Aorta (tissue), 5 donors: ENCODE measurements around the gene RPS24. TPM values are rescaled to one million over a fixed set of nuclear protein-coding genes. Genes with fewer than 3 reads are reported as not detected.
A peak's percentile ranks its signal among the peaks of the same experiment; 100 is the strongest.
"Not testable (repeated sequence)": the region's sequence is repeated elsewhere in the genome, so short reads cannot be mapped to it uniquely, and the experiment has no call there.

Experiments
- ATAC-seq: fragments of 200-7000 bp; cut with Tn5 transposase; one replicate; pipeline ENCODE4 v1.9.1; 2022; ENCODE audit warnings: moderate library complexity; ENCODE audit not compliant: low FRiP score
- DNase-seq, 2 donors: peaks; one replicate each; pipeline ENCODE4 v3.0.0-alpha.2; 2020
- H3K27ac ChIP-seq, 2 donors: one replicate each; pipeline ENCODE4 v1.5.1; 2013; ENCODE audit warnings: low read length in 2 of 2, mild to moderate bottlenecking in 2 of 2, moderate library complexity in 2 of 2, control low read depth in 1 of 2, inconsistent platforms in 1 of 2, low read depth in 1 of 2
- H3K27me3 ChIP-seq, 2 donors: one replicate each; pipeline ENCODE4 v1.6.1; 2013; ENCODE audit warnings: control low read depth in 1 of 2, low read length in 1 of 2, mild to moderate bottlenecking in 1 of 2, moderate library complexity in 1 of 2; ENCODE audit not compliant: insufficient read depth in 2 of 2, control insufficient read depth in 1 of 2
- H3K36me3 ChIP-seq, 2 donors: one replicate each; pipeline ENCODE4 v1.6.1; 2013; ENCODE audit warnings: control low read depth in 1 of 2, low read length in 1 of 2, mild to moderate bottlenecking in 1 of 2; ENCODE audit not compliant: insufficient read depth in 2 of 2, control insufficient read depth in 1 of 2
- H3K4me1 ChIP-seq, 2 donors: one replicate each; pipeline ENCODE4 v1.6.1; 2013; ENCODE audit warnings: low read length in 2 of 2, control low read depth in 1 of 2, mild to moderate bottlenecking in 1 of 2, moderate library complexity in 1 of 2; ENCODE audit not compliant: insufficient read depth in 2 of 2, control insufficient read depth in 1 of 2
- H3K4me3 ChIP-seq, 2 donors: one replicate each; pipeline ENCODE4 v1.5.1; 2013; ENCODE audit warnings: low read length in 2 of 2, control low read depth in 1 of 2, mild to moderate bottlenecking in 1 of 2
- H3K9me3 ChIP-seq: one replicate; pipeline ENCODE4 v1.6.1; 2013; ENCODE audit warnings: mild to moderate bottlenecking, low read length; ENCODE audit not compliant: control insufficient read depth
- WGBS, 2 donors: extraction: QIAGEN DNeasy Blood & Tissue Kit; methylation state at CpG; one replicate each; pipeline ENCODE4 v1.1.7; 2013; 5-methylcytosine and 5-hydroxymethylcytosine counted together
- intact Hi-C, 2 donors: fragments of 100-400 bp; cut with DNase I; formaldehyde crosslinking; loops; one replicate each; pipeline versions ENCODE4 v1.14.2 to v1.15.0; 2022
- polyA plus RNA-seq, 2 donors: library from polyadenylated mRNA; stranded (reverse); fragments of 200-250 nt; gene quantifications; one replicate each; pipeline ENCODE4 v1.2.3, GENCODE V29; 2013
- total RNA-seq, 2 donors: library from RNA; stranded (reverse); fragmentation: NEBNext Ultra II Directional; extraction: Animal tissue kit (Norgen Biotek cat#: 25700); gene quantifications; one replicate each; pipeline ENCODE4 v1.2.1, GENCODE V29; 2021
- donor health status: healthy with polysubstance abuse.
- donor health status: Bipolar disorder and iron deficiency.
- donor health status: DM: no; HTN: no; CAD: no.
- donor health status: DM: no; HTN: no; CAD: no.
- donor health status: DM: yes; HTN: yes; CAD: no.

The RPS24 gene
- total and polyA plus RNA-seq, 4 donors, result 1,037 to 6,972 (median 2,608) TPM

DNA sequence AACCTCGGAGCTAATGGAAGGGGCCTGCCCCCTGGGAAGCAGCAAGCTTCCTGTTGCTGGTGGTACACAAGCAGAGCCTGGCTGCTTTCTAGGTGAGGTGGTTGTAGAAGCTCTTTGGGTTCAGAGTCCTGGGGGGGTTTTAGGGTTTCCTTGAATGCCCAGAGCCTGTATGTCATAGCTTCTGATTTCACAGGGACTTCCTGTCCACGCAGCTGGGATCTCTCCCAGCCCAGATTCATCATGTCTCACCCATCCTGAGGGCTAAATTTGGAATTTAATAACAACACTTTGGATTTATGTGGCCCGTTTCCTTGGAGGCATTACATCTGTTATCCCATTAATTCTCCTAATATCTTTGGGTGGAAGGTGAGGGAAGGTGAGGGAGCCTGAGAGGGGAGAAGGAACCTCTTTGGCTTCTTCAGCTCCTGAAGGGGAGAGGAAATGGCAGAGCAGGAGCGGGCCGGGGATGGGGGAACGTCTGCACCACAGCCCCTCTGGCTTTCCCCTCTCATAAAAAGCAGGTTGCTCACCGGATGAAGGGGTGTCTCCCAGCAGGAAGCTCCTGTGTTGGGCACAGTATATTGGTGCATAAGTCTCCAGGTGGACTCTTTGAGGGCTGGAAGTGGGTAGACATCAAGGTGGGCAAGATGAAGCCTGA is 19.7 kb downstream of the RPS24 start:
- Histone ChIP-seq H3K27me3 (no peaks in the 10 kb centered on the region), H3K27ac (no peak overlapping the region), H3K4me3 (no peak overlapping the region), H3K4me1 (no peaks in the 10 kb centered on the region), H3K36me3 (no peaks in the 10 kb centered on the region), H3K9me3 (no peaks in the 10 kb centered on the region)
- 66 to 76% methylated on average over 7 of the region's 7 CpGs for WGBS, 2 donors
- DNase-seq (peak in 1 of 2 donors; percentile 5), ATAC-seq (no peak)
- intact Hi-C loops, result no loop called here

DNA sequence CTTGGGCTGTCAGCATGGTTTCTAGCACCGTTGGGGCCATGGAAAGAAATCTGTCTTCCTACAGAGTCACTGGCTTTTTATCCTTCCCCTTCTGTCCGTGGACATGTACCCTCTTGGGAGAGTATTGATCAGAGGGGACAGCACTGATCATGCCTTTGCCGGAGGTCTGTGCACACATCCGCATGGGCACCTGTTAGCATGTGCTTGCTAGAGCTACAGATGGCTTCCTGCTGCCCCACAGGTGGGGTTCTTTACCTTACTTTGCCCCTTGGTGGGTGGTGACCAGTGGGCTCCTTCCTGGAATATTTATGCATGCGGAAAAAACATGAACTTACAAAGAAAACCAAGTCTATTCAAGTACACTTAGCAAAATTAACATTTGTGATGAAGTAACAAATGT is 24.9 kb downstream of the RPS24 start:
- H3K27ac ChIP-seq, result no peak overlapping the region
- 70 to 71% methylated on average over 5 of the region's 5 CpGs for WGBS, 2 donors
- no peaks in the 10 kb centered on the region for H3K9me3 ChIP-seq
- H3K4me1 ChIP-seq, result no peaks in the 10 kb centered on the region
- intact Hi-C loops, result no loop called here
- H3K27me3 ChIP-seq, result no peaks in the 10 kb centered on the region
- ATAC-seq (no peak), DNase-seq (peak in 1 of 2 donors; percentile 16)
- H3K4me3 ChIP-seq, result no peak overlapping the region
- H3K36me3 ChIP-seq, result no peaks in the 10 kb centered on the region

DNA sequence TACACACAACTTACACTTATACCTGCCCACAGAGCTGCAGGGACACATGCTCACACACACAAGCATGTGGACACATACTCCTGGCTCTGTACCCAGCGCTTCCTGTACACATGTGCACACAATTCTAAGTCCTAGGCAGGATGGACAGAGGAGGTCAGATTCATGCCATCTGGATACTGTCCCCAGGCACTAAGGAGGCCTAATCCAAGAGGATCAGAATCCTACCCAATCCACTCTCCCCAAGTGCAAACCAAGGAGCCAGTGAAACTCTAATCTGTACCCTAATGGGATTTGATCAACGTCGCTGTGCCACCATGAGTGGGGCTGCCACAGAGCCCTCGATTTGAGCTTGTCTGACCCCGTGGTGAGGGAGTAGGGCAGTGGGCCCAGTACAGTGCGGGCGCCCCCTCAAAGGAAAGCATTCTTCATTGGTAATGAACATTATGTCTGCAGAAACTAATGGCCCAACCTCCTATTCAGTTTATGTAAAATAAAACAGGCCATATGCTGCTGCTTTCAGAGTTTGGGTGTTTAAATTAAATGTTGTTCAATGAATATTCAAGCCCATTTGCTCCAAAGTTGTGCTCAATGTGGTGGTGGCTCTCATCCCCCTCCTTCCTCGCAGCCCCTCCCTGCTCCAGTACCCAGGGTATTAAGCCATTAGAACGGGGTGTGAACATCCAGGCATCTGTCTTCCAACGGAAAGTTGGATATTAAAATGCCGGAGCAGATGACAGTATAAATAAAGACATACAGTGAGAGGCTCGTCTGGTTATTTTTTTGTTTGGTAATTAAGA is 26.4 kb downstream of the RPS24 start:
- WGBS, 2 donors, result 91% methylated on average over 12 of the region's 12 CpGs
- no peaks in the 10 kb centered on the region for H3K4me1 ChIP-seq
- H3K4me3 ChIP-seq, result no peak overlapping the region
- ATAC-seq (no peak), DNase-seq (peak in 1 of 2 donors; percentile 10)
- intact Hi-C loops, result no loop called here
- no peaks in the 10 kb centered on the region for H3K27me3 ChIP-seq
- H3K36me3 ChIP-seq, result no peaks in the 10 kb centered on the region
- no peaks in the 10 kb centered on the region for H3K9me3 ChIP-seq
- H3K27ac ChIP-seq, result no peak overlapping the region

DNA sequence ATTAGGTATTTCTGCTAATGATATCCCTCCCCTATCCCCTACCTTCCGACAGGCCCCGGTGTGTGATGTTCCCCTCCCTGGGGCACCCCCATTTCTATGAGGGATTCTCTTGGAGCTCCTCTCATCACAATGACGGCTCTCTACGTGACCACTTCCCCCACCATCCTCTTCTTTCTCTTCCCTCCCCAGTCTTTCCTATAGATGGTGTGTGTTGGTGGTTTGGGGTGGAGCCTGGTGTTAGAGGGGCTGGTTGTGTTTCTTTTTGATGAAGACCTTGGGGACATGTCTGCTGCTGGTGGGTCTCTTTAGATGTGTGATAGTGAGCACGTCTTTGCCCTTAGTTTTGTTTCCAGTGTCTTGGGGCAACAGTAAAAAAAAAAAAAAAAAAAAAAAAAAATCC is 28.6 kb downstream of the RPS24 start:
- Histone ChIP-seq H3K36me3 (no peaks in the 10 kb centered on the region), H3K9me3 (no peaks in the 10 kb centered on the region), H3K4me3 (no peak overlapping the region), H3K27me3 (no peaks in the 10 kb centered on the region), H3K27ac (no peak overlapping the region), H3K4me1 (no peaks in the 10 kb centered on the region)
- 75 to 82% methylated on average over 5 of the region's 5 CpGs for WGBS, 2 donors
- ATAC-seq (no peak), DNase-seq (no peak)
- intact Hi-C loops, result no loop called here

DNA sequence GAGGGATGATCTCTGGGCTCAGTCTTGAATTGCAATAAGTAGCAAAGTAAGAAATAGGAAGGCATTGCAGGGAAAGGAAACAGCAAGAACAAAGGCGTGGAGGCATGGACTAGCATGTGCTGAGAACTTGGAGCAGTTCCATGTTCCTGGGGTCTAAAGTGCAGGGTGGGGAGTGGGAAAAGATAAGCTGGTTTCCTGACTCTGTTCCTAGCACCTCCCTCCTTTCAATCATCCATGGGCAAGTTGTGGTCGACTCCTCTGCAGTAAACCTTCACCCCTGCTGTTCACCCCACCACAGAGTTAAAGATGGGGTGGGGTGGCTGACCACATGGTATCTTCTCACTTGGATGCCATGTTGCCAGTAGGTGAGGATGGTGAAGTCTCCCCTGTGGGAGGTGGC is 29.6 kb downstream of the RPS24 start:
- intact Hi-C loops, result no loop called here
- H3K27ac ChIP-seq, result no peak overlapping the region
- no peak for DNase-seq
- H3K9me3 ChIP-seq, result no peaks in the 10 kb centered on the region
- no peaks in the 10 kb centered on the region for H3K36me3 ChIP-seq
- no peaks in the 10 kb centered on the region for H3K4me1 ChIP-seq
- H3K4me3 ChIP-seq, result no peak overlapping the region
- 60 to 71% methylated on average over 2 of the region's 2 CpGs for WGBS, 2 donors
- no peaks in the 10 kb centered on the region for H3K27me3 ChIP-seq
- ATAC-seq, result no peak

DNA sequence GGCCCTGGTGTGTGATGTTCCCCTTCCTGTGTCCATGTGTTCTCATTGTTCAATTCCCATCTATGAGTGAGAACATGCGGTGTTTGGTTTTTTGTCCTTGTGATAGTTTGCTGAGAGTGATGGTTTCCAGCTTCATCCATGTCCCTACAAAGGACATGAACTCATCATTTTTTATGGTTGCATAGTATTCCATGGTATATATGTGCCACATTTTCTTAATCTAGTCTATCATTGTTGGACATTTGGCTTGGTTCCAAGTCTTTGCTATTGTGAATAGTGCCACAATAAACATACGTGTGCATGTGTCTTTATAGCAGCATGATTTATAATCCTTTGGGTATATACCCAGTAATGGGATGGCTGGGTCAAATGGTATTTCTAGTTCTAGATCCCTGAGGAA is 31.3 kb downstream of the RPS24 start:
- intact Hi-C loops, H3K27ac ChIP-seq, DNase-seq, H3K27me3 ChIP-seq, ATAC-seq, H3K4me1 ChIP-seq, H3K36me3 ChIP-seq, H3K4me3 ChIP-seq, H3K9me3 ChIP-seq: not testable (repeated sequence)
- WGBS, 2 donors, result no CpG with 5 or more reads among the region's 2 CpGs

DNA sequence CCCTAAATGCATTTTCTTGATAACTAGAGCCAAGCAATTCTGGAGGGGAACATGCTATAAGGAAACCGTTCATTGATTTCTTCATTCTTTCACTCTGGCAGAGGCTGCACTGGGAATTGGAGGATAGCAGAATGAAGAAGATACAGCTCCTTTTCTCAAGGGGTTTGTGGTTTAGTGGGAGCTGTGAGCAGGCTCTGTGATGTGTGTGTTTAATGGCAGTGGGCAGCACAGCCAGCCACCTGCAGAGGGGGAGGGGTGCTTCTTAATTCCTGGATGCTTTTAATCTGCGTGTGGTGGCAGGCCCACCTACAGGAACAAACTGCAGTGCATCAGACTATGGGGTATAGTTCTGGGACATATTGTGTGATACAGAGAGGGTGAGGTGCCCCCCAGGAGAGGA is 31.9 kb downstream of the RPS24 start:
- H3K27me3 ChIP-seq, result no peaks in the 10 kb centered on the region
- 90 to 92% methylated on average over 2 of the region's 2 CpGs for WGBS, 2 donors
- H3K9me3 ChIP-seq, result no peaks in the 10 kb centered on the region
- no peaks in the 10 kb centered on the region for H3K4me1 ChIP-seq
- ATAC-seq (no peak), DNase-seq (no peak)
- no peaks in the 10 kb centered on the region for H3K36me3 ChIP-seq
- intact Hi-C loops, result no loop called here
- no peak overlapping the region for H3K4me3 ChIP-seq
- no peak overlapping the region for H3K27ac ChIP-seq

DNA sequence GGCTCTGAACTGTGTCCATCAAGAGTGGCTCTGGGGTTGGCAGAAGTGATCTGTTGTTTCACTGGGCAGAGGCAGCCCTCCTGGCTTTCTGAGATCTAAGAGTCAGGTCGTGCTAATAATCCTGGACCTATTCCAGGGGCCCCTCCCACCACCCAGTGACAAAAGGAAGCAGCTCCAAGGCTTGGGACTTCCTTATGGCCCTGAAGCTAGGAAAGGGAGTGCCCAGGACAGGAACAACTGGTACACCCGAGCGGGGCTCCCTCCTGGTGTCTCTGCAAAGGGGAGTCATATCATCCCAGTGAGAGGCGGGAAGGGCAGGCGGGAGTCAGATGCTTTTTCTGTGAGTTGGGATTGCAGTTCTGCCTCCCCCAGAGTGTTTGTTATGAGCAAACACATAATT is 32.3 kb downstream of the RPS24 start:
- no peaks in the 10 kb centered on the region for H3K36me3 ChIP-seq
- ATAC-seq (no peak), DNase-seq (no peak)
- H3K9me3 ChIP-seq, result no peaks in the 10 kb centered on the region
- H3K27ac ChIP-seq, result no peak overlapping the region
- H3K4me1 ChIP-seq, result no peaks in the 10 kb centered on the region
- WGBS, 2 donors, result 69 to 74% methylated on average over 5 of the region's 5 CpGs
- H3K27me3 ChIP-seq, result no peaks in the 10 kb centered on the region
- intact Hi-C loops, result no loop called here
- H3K4me3 ChIP-seq, result no peak overlapping the region
